Endothelial cell of umbilical vein (primary cell): Measurements from ENCODE around the gene UGCG.

ENCODE experiments used
- MYC ChIP-seq: IDR thresholded peaks from one replicate; pipeline ENCODE4 v1.6.1; 2011; ENCODE audit warnings: mild to moderate bottlenecking, low read depth, low read length
- POLR2A ChIP-seq: IDR thresholded peaks from 2 replicates; pipeline ENCODE4 v1.6.1; 2012; ENCODE audit warnings: low read depth, mild to moderate bottlenecking, control low read depth, low read length
- POLR2AphosphoS5 ChIP-seq: IDR thresholded peaks from 2 replicates; pipeline ENCODE4 v1.6.1; 2012; ENCODE audit warnings: low read depth, mild to moderate bottlenecking, control low read depth, low read length, moderate library complexity; ENCODE audit not compliant: insufficient read depth
- TF ChIP-seq, protein P1 (sequence below), 2 donors: IDR thresholded peaks; 1 replicate in 1 of 2; 2 replicates in 1 of 2; pipeline ENCODE4 v1.5.1; 2011; ENCODE audit warnings: low read length in 2 of 2, mild to moderate bottlenecking in 2 of 2, moderate library complexity in 2 of 2, control low read depth in 1 of 2, inconsistent platforms in 1 of 2, low read depth in 1 of 2; ENCODE audit not compliant: insufficient read depth in 1 of 2; ENCODE audit errors: extremely low read depth in 1 of 2

DNA sequence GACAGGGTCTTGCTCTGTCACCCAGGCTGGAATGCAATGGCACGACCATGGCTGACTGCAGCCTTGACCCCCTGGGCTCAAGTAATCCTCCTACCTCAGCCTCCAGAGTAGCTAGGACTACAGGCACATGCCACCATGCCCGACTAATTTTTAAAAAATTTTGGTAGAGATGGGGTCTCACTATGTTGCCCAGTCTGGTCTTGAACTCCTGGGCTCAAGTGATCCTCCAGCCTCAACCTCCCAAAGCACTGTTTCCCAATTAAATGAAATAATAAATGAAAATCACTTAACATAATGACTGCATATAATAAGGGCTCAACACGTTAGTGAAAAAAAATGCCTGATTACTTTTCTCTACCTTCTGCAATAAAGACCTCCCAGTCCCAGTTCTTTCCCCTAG, 71.0 kb downstream of the UGCG start:
- TF ChIP-seq POLR2A (no peak), POLR2AphosphoS5 (no peak), MYC (no peak)
- TF ChIP-seq, protein P1, sequence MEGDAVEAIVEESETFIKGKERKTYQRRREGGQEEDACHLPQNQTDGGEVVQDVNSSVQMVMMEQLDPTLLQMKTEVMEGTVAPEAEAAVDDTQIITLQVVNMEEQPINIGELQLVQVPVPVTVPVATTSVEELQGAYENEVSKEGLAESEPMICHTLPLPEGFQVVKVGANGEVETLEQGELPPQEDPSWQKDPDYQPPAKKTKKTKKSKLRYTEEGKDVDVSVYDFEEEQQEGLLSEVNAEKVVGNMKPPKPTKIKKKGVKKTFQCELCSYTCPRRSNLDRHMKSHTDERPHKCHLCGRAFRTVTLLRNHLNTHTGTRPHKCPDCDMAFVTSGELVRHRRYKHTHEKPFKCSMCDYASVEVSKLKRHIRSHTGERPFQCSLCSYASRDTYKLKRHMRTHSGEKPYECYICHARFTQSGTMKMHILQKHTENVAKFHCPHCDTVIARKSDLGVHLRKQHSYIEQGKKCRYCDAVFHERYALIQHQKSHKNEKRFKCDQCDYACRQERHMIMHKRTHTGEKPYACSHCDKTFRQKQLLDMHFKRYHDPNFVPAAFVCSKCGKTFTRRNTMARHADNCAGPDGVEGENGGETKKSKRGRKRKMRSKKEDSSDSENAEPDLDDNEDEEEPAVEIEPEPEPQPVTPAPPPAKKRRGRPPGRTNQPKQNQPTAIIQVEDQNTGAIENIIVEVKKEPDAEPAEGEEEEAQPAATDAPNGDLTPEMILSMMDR (IDR thresholded peaks at IDR 0.05; ENCODE audit: extremely low read depth in 1 of 2, insufficient read depth in 1 of 2, low read depth in 1 of 2, low read length in 2 of 2): no peak
